GM12878 (cell line): ENCODE measurements around the gene RCL1.

Source experiments
- CTCF ChIP-seq, 3 experiments: IDR thresholded peaks in 2 of 3; conservative IDR thresholded peaks in 1 of 3; 2 replicates each; pipeline ENCODE4 v1.5.1; 2011; ENCODE audit warnings: low read depth in 3 of 3, low read length in 3 of 3, mild to moderate bottlenecking in 3 of 3, control low read depth in 2 of 3, moderate library complexity in 2 of 3, inconsistent platforms in 1 of 3, mixed read lengths in 1 of 3; ENCODE audit not compliant: control insufficient read depth in 2 of 3, insufficient read depth in 1 of 3; ENCODE audit errors: extremely low read depth in 1 of 3
- KDM1A ChIP-seq: fragments of 200-600 bp; sonication (generic); IDR thresholded peaks from 2 replicates; pipeline ENCODE4 v1.6.1; 2016; ENCODE audit warnings: borderline replicate concordance
- RAD21 ChIP-seq: IDR thresholded peaks from 2 replicates; pipeline ENCODE4 v1.6.1; 2011; ENCODE audit warnings: mild to moderate bottlenecking, low read depth, low read length, moderate library complexity; ENCODE audit not compliant: insufficient read depth
- RELA ChIP-seq: fragments of 450-650 bp; IDR thresholded peaks from 2 replicates; pipeline ENCODE4 v1.8.0; 2014; ENCODE audit warnings: borderline replicate concordance; ENCODE audit not compliant: partially characterized antibody
- RFX5 ChIP-seq: IDR thresholded peaks from 2 replicates; pipeline ENCODE4 v1.6.1; 2011; ENCODE audit warnings: low read depth, low read length, improper control_type of control experiment
- ZNF274 ChIP-seq: IDR thresholded peaks from one replicate; pipeline ENCODE4 v1.8.0; 2011; ENCODE audit not compliant: insufficient read length, insufficient read depth
- TF ChIP-seq, protein P1 (sequence below): IDR thresholded peaks from 2 replicates; pipeline ENCODE4 v1.6.1; 2012; ENCODE audit warnings: mild to moderate bottlenecking, low read depth, low read length
- TF ChIP-seq, protein P2 (sequence below): fragments of 450-650 bp; IDR thresholded peaks from 2 replicates; pipeline ENCODE4 v1.6.1; 2017; ENCODE audit warnings: low read depth, mild to moderate bottlenecking, moderate library complexity

DNA sequence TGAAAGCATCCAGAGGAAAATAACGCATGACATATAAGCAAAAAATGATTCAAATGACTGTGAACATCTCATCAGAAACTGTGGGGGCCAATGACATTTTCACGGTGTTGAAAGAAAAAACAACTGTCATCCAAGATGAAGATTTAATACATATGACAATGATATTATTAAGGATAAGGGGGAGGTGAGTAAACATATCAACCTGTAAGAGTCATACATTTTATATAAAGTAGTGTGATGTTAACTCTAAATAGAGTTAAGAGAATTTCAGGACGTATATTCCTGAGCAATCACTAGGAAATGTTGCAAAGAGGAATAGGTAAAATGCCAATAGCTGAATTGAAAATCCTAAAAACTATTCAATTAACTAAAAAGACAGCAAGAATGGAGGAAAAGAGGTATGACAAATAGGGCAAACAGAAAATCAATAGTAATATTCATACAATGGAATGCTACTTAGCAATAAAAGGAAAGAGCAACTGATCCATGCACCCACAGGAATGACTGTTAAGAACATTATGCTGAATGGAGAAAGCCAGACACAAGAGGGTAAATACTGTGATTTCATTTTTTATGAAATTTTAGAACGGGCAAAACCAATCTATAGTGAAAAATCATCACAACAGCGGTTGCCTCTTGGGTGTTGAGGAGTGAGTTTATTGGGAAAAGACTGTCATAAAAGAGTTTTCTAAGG, 99.9 kb downstream of the RCL1 start:
- TF ChIP-seq RELA: no peak
- no peak for TF ChIP-seq ZNF274
- no peak for TF ChIP-seq RFX5
- TF ChIP-seq CTCF (IDR thresholded peaks at IDR 0.05 in 2 of 3, conservative IDR thresholded peaks at IDR 0.05 in 1 of 3; ENCODE audit: control insufficient read depth in 2 of 3, extremely low read depth in 1 of 3, insufficient read depth in 1 of 3, low read depth in 3 of 3, low read length in 3 of 3): no peak
- TF ChIP-seq, protein P1, sequence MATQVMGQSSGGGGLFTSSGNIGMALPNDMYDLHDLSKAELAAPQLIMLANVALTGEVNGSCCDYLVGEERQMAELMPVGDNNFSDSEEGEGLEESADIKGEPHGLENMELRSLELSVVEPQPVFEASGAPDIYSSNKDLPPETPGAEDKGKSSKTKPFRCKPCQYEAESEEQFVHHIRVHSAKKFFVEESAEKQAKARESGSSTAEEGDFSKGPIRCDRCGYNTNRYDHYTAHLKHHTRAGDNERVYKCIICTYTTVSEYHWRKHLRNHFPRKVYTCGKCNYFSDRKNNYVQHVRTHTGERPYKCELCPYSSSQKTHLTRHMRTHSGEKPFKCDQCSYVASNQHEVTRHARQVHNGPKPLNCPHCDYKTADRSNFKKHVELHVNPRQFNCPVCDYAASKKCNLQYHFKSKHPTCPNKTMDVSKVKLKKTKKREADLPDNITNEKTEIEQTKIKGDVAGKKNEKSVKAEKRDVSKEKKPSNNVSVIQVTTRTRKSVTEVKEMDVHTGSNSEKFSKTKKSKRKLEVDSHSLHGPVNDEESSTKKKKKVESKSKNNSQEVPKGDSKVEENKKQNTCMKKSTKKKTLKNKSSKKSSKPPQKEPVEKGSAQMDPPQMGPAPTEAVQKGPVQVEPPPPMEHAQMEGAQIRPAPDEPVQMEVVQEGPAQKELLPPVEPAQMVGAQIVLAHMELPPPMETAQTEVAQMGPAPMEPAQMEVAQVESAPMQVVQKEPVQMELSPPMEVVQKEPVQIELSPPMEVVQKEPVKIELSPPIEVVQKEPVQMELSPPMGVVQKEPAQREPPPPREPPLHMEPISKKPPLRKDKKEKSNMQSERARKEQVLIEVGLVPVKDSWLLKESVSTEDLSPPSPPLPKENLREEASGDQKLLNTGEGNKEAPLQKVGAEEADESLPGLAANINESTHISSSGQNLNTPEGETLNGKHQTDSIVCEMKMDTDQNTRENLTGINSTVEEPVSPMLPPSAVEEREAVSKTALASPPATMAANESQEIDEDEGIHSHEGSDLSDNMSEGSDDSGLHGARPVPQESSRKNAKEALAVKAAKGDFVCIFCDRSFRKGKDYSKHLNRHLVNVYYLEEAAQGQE: no peak
- TF ChIP-seq RAD21: no peak
- TF ChIP-seq, protein P2, sequence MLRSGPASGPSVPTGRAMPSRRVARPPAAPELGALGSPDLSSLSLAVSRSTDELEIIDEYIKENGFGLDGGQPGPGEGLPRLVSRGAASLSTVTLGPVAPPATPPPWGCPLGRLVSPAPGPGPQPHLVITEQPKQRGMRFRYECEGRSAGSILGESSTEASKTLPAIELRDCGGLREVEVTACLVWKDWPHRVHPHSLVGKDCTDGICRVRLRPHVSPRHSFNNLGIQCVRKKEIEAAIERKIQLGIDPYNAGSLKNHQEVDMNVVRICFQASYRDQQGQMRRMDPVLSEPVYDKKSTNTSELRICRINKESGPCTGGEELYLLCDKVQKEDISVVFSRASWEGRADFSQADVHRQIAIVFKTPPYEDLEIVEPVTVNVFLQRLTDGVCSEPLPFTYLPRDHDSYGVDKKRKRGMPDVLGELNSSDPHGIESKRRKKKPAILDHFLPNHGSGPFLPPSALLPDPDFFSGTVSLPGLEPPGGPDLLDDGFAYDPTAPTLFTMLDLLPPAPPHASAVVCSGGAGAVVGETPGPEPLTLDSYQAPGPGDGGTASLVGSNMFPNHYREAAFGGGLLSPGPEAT: no peak
- TF ChIP-seq KDM1A: no peak
